Activated B cell treated with CpG ODN at 0.5 μM for 24 hours (primary cell): ENCODE measurements around the gene USP7. TPM values are rescaled to one million over a fixed set of nuclear protein-coding genes. Genes with fewer than 3 reads are reported as not detected.

Experiments used
- ATAC-seq: fragments of 200-7000 bp; cut with Tn5 transposase; one replicate; pipeline ENCODE4 v1.10.0; 2021; ENCODE audit warnings: low read depth, mild to moderate bottlenecking, moderate library complexity
- CTCF ChIA-PET: fragments of 350-600 bp; sonication (Branson Sonifier 250); formaldehyde crosslinking; loops from one replicate; lab custom pipeline; 2021; ENCODE audit warnings: antibody characterized with exemption; lab: Charles Lee
- POLR2A ChIA-PET: fragments of 350-600 bp; sonication (Branson Sonifier 250); formaldehyde crosslinking; loops from one replicate; lab custom pipeline; 2021; ENCODE audit warnings: antibody characterized with exemption; lab: Charles Lee
- DNase-seq: peaks from one replicate; pipeline ENCODE4 v3.0.0; 2022
- H3K27ac Mint-ChIP-seq: one replicate; pipeline ENCODE4 v1.8.0; 2020; ENCODE audit warnings: mixed read lengths
- H3K27me3 Mint-ChIP-seq: one replicate; pipeline ENCODE4 v1.8.0; 2021; ENCODE audit warnings: mixed read lengths
- H3K36me3 Mint-ChIP-seq: one replicate; pipeline ENCODE4 v1.8.0; 2021; ENCODE audit warnings: low read depth, mixed read lengths
- H3K4me1 Mint-ChIP-seq: one replicate; pipeline ENCODE4 v1.8.0; 2021; ENCODE audit warnings: mixed read lengths
- H3K4me3 Mint-ChIP-seq: one replicate; pipeline ENCODE4 v1.8.0; 2020; ENCODE audit warnings: mild to moderate bottlenecking, mixed read lengths
- H3K9me3 Mint-ChIP-seq: one replicate; pipeline ENCODE4 v1.8.0; 2020; ENCODE audit warnings: mixed read lengths
- CTCF ChIP-seq: fragments of 200-600 bp; IDR thresholded peaks from one replicate; pipeline ENCODE4 v1.8.0; 2022; ENCODE audit warnings: antibody characterized with exemption, mild to moderate bottlenecking
- intact Hi-C: fragments of 100-400 bp; cut with micrococcal nuclease; formaldehyde crosslinking; loops from one replicate; pipeline ENCODE4 v1.15.1; 2024
- total RNA-seq: library from RNA; stranded (reverse); gene quantifications from 2 replicates; pipeline ENCODE4 v1.2.3, GENCODE V29; 2022

The USP7 gene
- total RNA-seq, 1 donor from 2014 or later = 193 TPM

GRCh38 chr16:8912793-8913192 is 50.9 kb downstream of the USP7 start:
- ChIA-PET POLR2A (no interaction called here), CTCF (no interaction called here)
- H3K27me3 Mint-ChIP-seq = no peaks in the 10 kb centered on the region
- no peak overlapping the region for H3K27ac Mint-ChIP-seq
- DNase-seq (no peak), ATAC-seq (no peak)
- H3K4me1 Mint-ChIP-seq = peaks cover 19% of the 10 kb centered on the region
- intact Hi-C loops = no loop called here
- peaks cover 96% of the 10 kb centered on the region for H3K36me3 Mint-ChIP-seq
- no peak for TF ChIP-seq CTCF
- H3K4me3 Mint-ChIP-seq = no peak overlapping the region
- no peaks in the 10 kb centered on the region for H3K9me3 Mint-ChIP-seq

GRCh38 chr16:8910811-8911210 is 52.9 kb downstream of the USP7 start:
- ChIA-PET POLR2A (no interaction called here), CTCF (interaction anchor here (1.3 kb wide), 1 partner anchor 98 kb away, joined by 4 read pairs; no protein-coding TSS in a partner anchor)
- DNase-seq = no peak
- TF ChIP-seq CTCF = no peak
- Mint-ChIP-seq H3K4me1 (peaks cover 3% of the 10 kb centered on the region), H3K27me3 (no peaks in the 10 kb centered on the region), H3K4me3 (no peak overlapping the region), H3K9me3 (no peaks in the 10 kb centered on the region), H3K27ac (no peak overlapping the region), H3K36me3 (peaks cover 96% of the 10 kb centered on the region)
- intact Hi-C loops = no loop called here
- no peak for ATAC-seq

- ATAC-seq (no peak), DNase-seq (no peak)
- ChIA-PET CTCF (interaction anchor here (1.1 to 1.7 kb wide), 2 partner anchors 28 to 99 kb away, joined by 3 to 4 read pairs; no protein-coding TSS in a partner anchor), POLR2A (no interaction called here)
- H3K9me3 Mint-ChIP-seq = no peaks in the 10 kb centered on the region
- H3K4me1 Mint-ChIP-seq = peaks cover 2% of the 10 kb centered on the region
- H3K27ac Mint-ChIP-seq = no peak overlapping the region
- H3K36me3 Mint-ChIP-seq = peaks cover 94% of the 10 kb centered on the region
- no peak for TF ChIP-seq CTCF
- no peak overlapping the region for H3K4me3 Mint-ChIP-seq
- intact Hi-C loops = no loop called here
- no peaks in the 10 kb centered on the region for H3K27me3 Mint-ChIP-seq
These were observed 54.8 kb downstream of the USP7 start for GRCh38 chr16:8908810-8909468.

- no peak overlapping the region for H3K27ac Mint-ChIP-seq
- peaks cover 95% of the 10 kb centered on the region for H3K36me3 Mint-ChIP-seq
- H3K4me1 Mint-ChIP-seq = peaks cover 2% of the 10 kb centered on the region
- ATAC-seq = no peak
- H3K27me3 Mint-ChIP-seq = no peaks in the 10 kb centered on the region
- ChIA-PET POLR2A (no interaction called here), CTCF (interaction anchor here (1.3 kb wide), 1 partner anchor 102 kb away, joined by 6 read pairs; no protein-coding TSS in a partner anchor)
- TF ChIP-seq CTCF = no peak
- no peaks in the 10 kb centered on the region for H3K9me3 Mint-ChIP-seq
- intact Hi-C loops = no loop called here
- no peak for DNase-seq
- H3K4me3 Mint-ChIP-seq = no peak overlapping the region
These were observed 56.6 kb downstream of the USP7 start for GRCh38 chr16:8907096-8907495.

GRCh38 chr16:8905795-8906591 is 57.7 kb downstream of the USP7 start:
- Mint-ChIP-seq H3K27me3 (no peaks in the 10 kb centered on the region), H3K4me1 (peaks cover under 1% of the 10 kb centered on the region), H3K27ac (no peak overlapping the region), H3K9me3 (no peaks in the 10 kb centered on the region), H3K36me3 (peaks cover 95% of the 10 kb centered on the region), H3K4me3 (no peak overlapping the region)
- no peak for ATAC-seq
- ChIA-PET CTCF (interaction anchor here (1.0 to 1.2 kb wide), 4 partner anchors 12 to 230 kb away, joined by 3 to 4 read pairs (median 3); no protein-coding TSS in a partner anchor), POLR2A (no interaction called here)
- no peak for DNase-seq
- intact Hi-C loops = loop anchor here (1.0 kb wide), 3 partner anchors 102 to 228 kb away; no protein-coding TSS in a partner anchor
- no peak for TF ChIP-seq CTCF
